IMR-90 (cell line): ENCODE data around the gene HSPG2. TPM values are rescaled to one million over a fixed set of nuclear protein-coding genes. Genes with fewer than 3 reads are reported as not detected.

Experiments
- ATAC-seq: fragments of 200-7000 bp; cut with Tn5 transposase; 2 replicates; pipeline ENCODE4 v1.9.1; 2020; ENCODE audit warnings: low read depth, mild to moderate bottlenecking, moderate library complexity
- BruUV-seq: library from RNA; stranded (reverse); fragments of 400-500 nt; replicated peaks from 2 replicates; lab custom pipeline; 2021; lab: Mats Ljungman, UMichigan
- CTCF ChIA-PET: fragments of 300-600 bp; formaldehyde crosslinking; extraction: SDS; loops from one replicate; lab custom pipeline; 2021; ENCODE audit warnings: antibody characterized with exemption; lab: Yijun Ruan, JAX
- POLR2A ChIA-PET: fragments of 300-600 bp; sonication (Branson Sonifier 250); formaldehyde crosslinking; loops from one replicate; lab custom pipeline; 2022; ENCODE audit warnings: antibody characterized with exemption; ENCODE audit not compliant: unreplicated experiment; lab: Charles Lee
- DNase-seq: peaks from one replicate; pipeline ENCODE4 v3.0.0; 2013
- H2AFZ ChIP-seq: replicated peaks from 2 replicates; pipeline ENCODE3; 2013; ENCODE audit warnings: low read length, mild to moderate bottlenecking; ENCODE audit not compliant: poor library complexity
- H2AK5ac ChIP-seq: 2 replicates; pipeline ENCODE4 v1.6.1; 2013; ENCODE audit warnings: low read depth, low read length, inconsistent platforms
- H2AK9ac ChIP-seq: replicated peaks from 2 replicates; pipeline ENCODE3; 2013; ENCODE audit warnings: mild to moderate bottlenecking, low read depth, low read length, moderate library complexity; ENCODE audit not compliant: poor library complexity
- H2BK120ac ChIP-seq: 2 replicates; pipeline ENCODE4 v1.6.1; 2013; ENCODE audit warnings: low read depth, low read length, inconsistent platforms
- H2BK15ac ChIP-seq: 3 replicates; pipeline ENCODE4 v1.6.1; 2013; ENCODE audit warnings: low read depth, low read length, inconsistent platforms
- H2BK20ac ChIP-seq: 2 replicates; pipeline ENCODE4 v1.6.1; 2013; ENCODE audit warnings: low read depth, mild to moderate bottlenecking, inconsistent platforms, low read length, moderate library complexity
- H2BK5ac ChIP-seq: 2 replicates; pipeline ENCODE4 v1.6.1; 2013; ENCODE audit warnings: mild to moderate bottlenecking, low read depth, low read length, inconsistent platforms; ENCODE audit not compliant: poor library complexity, severe bottlenecking
- H3K14ac ChIP-seq: replicated peaks from 2 replicates; pipeline ENCODE4 v1.6.1; 2013; ENCODE audit warnings: low read depth, low read length, inconsistent platforms
- H3K18ac ChIP-seq: 2 replicates; pipeline ENCODE4 v1.6.1; 2013; ENCODE audit warnings: low read depth, low read length, control low read depth
- H3K23ac ChIP-seq: 2 replicates; pipeline ENCODE4 v1.6.1; 2013; ENCODE audit warnings: low read depth, low read length, inconsistent platforms
- H3K27ac ChIP-seq: 2 replicates; pipeline ENCODE4 v1.5.1; 2013; ENCODE audit warnings: mild to moderate bottlenecking, control low read depth, low read length; ENCODE audit not compliant: insufficient read depth
- H3K27me3 ChIP-seq: 2 replicates; pipeline ENCODE4 v1.6.1; 2013; ENCODE audit warnings: low read length; ENCODE audit not compliant: control insufficient read depth, insufficient read depth
- H3K36me3 ChIP-seq: 2 replicates; pipeline ENCODE4 v1.6.1; 2013; ENCODE audit warnings: low read length, mixed read lengths; ENCODE audit not compliant: control insufficient read depth, insufficient read depth
- H3K4ac ChIP-seq: 2 replicates; pipeline ENCODE4 v1.6.1; 2013; ENCODE audit warnings: low read depth, low read length, inconsistent platforms
- H3K4me1 ChIP-seq: 2 replicates; pipeline ENCODE4 v1.6.1; 2013; ENCODE audit warnings: low read length, mixed read lengths; ENCODE audit not compliant: control insufficient read depth, insufficient read depth
- H3K4me2 ChIP-seq: 2 replicates; pipeline ENCODE4 v1.6.1; 2013; ENCODE audit warnings: low read depth, mild to moderate bottlenecking, control low read depth, low read length, moderate library complexity
- H3K4me3 ChIP-seq: 2 replicates; pipeline ENCODE4 v1.5.1; 2013; ENCODE audit warnings: low read depth, mild to moderate bottlenecking, control low read depth, low read length, moderate library complexity; ENCODE audit not compliant: insufficient read depth
- H3K56ac ChIP-seq: 2 replicates; pipeline ENCODE4 v1.6.1; 2013; ENCODE audit warnings: low read length, inconsistent platforms; ENCODE audit not compliant: insufficient read depth; ENCODE audit errors: extremely low read depth
- H3K79me1 ChIP-seq, 2 experiments: 2 replicates each; pipeline ENCODE4 v1.6.1; 2013; ENCODE audit warnings: low read length in 2 of 2, inconsistent platforms in 1 of 2, low read depth in 1 of 2
- H3K9ac ChIP-seq: 2 replicates; pipeline ENCODE4 v1.6.1; 2013; ENCODE audit warnings: low read depth, low read length, control low read depth
- H3K9me1 ChIP-seq: 2 replicates; pipeline ENCODE4 v1.6.1; 2013; ENCODE audit warnings: low read length, inconsistent platforms; ENCODE audit not compliant: insufficient read depth
- H3K9me3 ChIP-seq: 2 replicates; pipeline ENCODE4 v1.6.1; 2013; ENCODE audit warnings: low read length; ENCODE audit not compliant: control insufficient read depth, insufficient read depth
- H4K20me1 ChIP-seq: 2 replicates; pipeline ENCODE4 v1.6.1; 2013; ENCODE audit warnings: low read length, inconsistent platforms; ENCODE audit not compliant: insufficient read depth
- H4K5ac ChIP-seq: 2 replicates; pipeline ENCODE4 v1.6.1; 2013; ENCODE audit warnings: mild to moderate bottlenecking, low read depth, low read length, control low read depth
- H4K8ac ChIP-seq, 2 experiments: 2 replicates each; pipeline ENCODE4 v1.6.1; 2013; ENCODE audit warnings: low read depth in 2 of 2, low read length in 2 of 2, control low read depth in 1 of 2, inconsistent platforms in 1 of 2
- H4K91ac ChIP-seq: 2 replicates; pipeline ENCODE4 v1.6.1; 2013; ENCODE audit warnings: low read depth, low read length, inconsistent platforms; ENCODE audit not compliant: insufficient read depth
- CEBPB ChIP-seq: IDR thresholded peaks from 2 replicates; pipeline ENCODE4 v1.6.1; 2012; ENCODE audit warnings: low read depth, low read length, improper control_type of control experiment
- MAZ ChIP-seq: IDR thresholded peaks from 2 replicates; pipeline ENCODE4 v1.6.1; 2012; ENCODE audit warnings: low read depth, mild to moderate bottlenecking, low read length, improper control_type of control experiment, moderate library complexity, borderline replicate concordance
- whole genome bisulfite sequencing, 2 experiments: methylation state at CpG; one replicate each; pipeline versions ENCODE4 v1.1.5 to v1.1.7; 2013; ENCODE audit warnings: missing lambda C conversion rate in 2 of 2; ENCODE audit not compliant: insufficient read length in 1 of 2; ENCODE audit errors: extremely low coverage in 2 of 2; 5-methylcytosine and 5-hydroxymethylcytosine counted together
- dilution Hi-C: fragments of 300-500 bp; cut with HindIII; formaldehyde crosslinking; loops from one replicate; pipeline ENCODE4 v1.14.3; 2018; ENCODE audit warnings: low sequenced_read_pairs; ENCODE audit not compliant: unreplicated experiment
- in situ Hi-C: fragments of 300-500 bp; cut with MboI; formaldehyde crosslinking; loops from 3 replicates; pipeline ENCODE4 v1.14.3; 2019; ENCODE audit warnings: low sequenced_read_pairs, inconsistent platforms, mixed read lengths
- intact Hi-C: fragments of 100-400 bp; cut with micrococcal nuclease; formaldehyde crosslinking; loops from 2 replicates; pipeline ENCODE4 v1.10.0; 2022
- polyA plus RNA-seq, 3 experiments: library from polyadenylated mRNA; depleted of rRNA; stranded (reverse); fragments of >200 nt; gene quantifications; 2 replicates each; pipeline ENCODE4 v1.2.3, GENCODE V29; 2012; ENCODE audit warnings: low replicate concordance in 1 of 3
- total RNA-seq: library from RNA; depleted of rRNA; stranded (reverse); fragments of >200 nt; gene quantifications from 2 replicates; pipeline ENCODE4 v1.2.3, GENCODE V29; 2012
- TF ChIP-seq, protein P1 (sequence below): fragments of 150-350 bp; IDR thresholded peaks from 2 replicates; pipeline ENCODE4 v1.6.1; 2016; ENCODE audit warnings: low read depth, mild to moderate bottlenecking, low read length, moderate library complexity, borderline replicate concordance

Gene HSPG2
- total and polyA plus RNA-seq, 2 of the 4 experiments (the other 2 are of a cell fraction): 15.8 to 94.0 TPM

GRCh38 chr1:21848524-21849174, 88.5 kb downstream of the HSPG2 start:
- Histone ChIP-seq H2AK5ac (no peak overlapping the region), H3K9ac (no peak overlapping the region), H3K56ac (no peak overlapping the region), H3K14ac (no peak overlapping the region), H4K91ac (no peak overlapping the region), H3K23ac (no peak overlapping the region), H3K9me3 (no peaks in the 10 kb centered on the region), H3K27ac (no peak overlapping the region), H3K4me3 (no peak overlapping the region), H2BK120ac (no peak overlapping the region), H3K36me3 (peaks cover 68% of the 10 kb centered on the region), H4K20me1 (no peaks in the 10 kb centered on the region; the same call in none of the 2 replicates), H3K4ac (no peak overlapping the region), H3K18ac (no peak overlapping the region), H2BK5ac (no peak overlapping the region), H2AFZ (no peak overlapping the region), H3K4me2 (no peak overlapping the region), H4K5ac (no peak overlapping the region), H2AK9ac (no peak overlapping the region), H3K9me1 (no peaks in the 10 kb centered on the region), H2BK15ac (no peak overlapping the region), H3K4me1 (no peaks in the 10 kb centered on the region), H2BK20ac (no peak overlapping the region), H4K8ac (no peak overlapping the region), H3K27me3 (no peaks in the 10 kb centered on the region), H3K79me1 (peaks cover 0 to 5% of the 10 kb centered on the region in 2 experiments; a peak in 1 of 4 replicates)
- intact Hi-C loops: no loop called here
- no peak for TF ChIP-seq MAZ
- TF ChIP-seq CEBPB: no peak
- TF ChIP-seq, protein P1, sequence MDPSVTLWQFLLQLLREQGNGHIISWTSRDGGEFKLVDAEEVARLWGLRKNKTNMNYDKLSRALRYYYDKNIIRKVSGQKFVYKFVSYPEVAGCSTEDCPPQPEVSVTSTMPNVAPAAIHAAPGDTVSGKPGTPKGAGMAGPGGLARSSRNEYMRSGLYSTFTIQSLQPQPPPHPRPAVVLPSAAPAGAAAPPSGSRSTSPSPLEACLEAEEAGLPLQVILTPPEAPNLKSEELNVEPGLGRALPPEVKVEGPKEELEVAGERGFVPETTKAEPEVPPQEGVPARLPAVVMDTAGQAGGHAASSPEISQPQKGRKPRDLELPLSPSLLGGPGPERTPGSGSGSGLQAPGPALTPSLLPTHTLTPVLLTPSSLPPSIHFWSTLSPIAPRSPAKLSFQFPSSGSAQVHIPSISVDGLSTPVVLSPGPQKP: no peak
- dilution Hi-C loops: no loop called here
- in situ Hi-C loops: no loop called here
- ChIA-PET CTCF (no interaction called here), POLR2A (no interaction called here)
- ATAC-seq (no peak), DNase-seq (no peak)
- WGBS, 2 experiments: no CpG with 5 or more reads among the region's 17 CpGs
- no TSS peak for BruUV-seq
